Measurements from ENCODE around the gene ECI1. TPM values are rescaled to one million over a fixed set of nuclear protein-coding genes. Genes with fewer than 3 reads are reported as not detected.
A peak's percentile ranks its signal among the peaks of the same experiment; 100 is the strongest.

ECI1 gene
- total and polyA plus RNA-seq, 2 of the 13 experiments (the other 11 are each of a cell fraction or from before 2014, with no cell fraction given) = 82.0 to 102 TPM

DNA sequence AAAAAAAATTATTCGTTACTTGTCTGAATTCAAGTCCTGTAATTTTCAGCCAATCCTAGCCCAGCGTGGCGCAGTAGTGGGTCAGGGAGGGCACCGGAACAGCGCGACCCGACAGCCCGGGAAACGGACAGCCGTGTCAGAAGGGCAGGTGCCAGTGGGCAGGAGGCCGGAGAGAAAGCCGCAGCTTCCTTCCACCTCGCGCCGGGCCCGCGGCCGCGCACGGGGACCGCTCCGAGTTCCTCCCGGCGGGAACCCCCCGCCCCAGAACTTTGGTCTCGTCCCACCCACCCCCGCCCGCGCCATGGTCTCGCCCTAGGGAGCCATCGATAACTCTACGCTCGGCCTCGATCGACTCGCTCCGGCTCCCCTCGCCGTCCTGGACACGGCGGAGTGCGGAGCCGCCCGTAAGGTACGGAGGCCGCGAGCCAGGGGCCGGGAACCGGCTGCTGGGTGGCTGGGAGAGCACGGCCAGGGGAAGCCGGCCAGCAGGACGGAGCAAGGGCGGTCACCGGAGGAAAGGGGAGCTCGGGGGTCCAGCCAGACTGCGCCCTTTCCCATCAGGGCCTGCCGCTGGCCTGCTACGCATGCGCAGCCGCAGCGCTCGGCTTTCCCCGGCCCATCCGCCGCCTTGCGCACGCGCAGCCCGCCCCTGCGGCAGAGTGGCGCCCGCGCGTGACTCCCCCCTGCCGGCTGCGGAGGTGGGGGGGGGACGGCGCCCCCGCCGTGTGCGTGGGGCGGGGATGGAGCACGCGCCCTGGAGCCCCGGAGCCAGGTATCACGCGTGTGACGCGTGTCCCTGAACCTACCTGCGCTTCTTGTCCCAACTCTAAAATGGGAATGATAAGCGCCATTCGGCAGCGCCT lies 46.1 kb downstream of the ECI1 start, which contains the start of gene MLST8 (continued):
- TF ChIP-seq SRSF1 (optimal IDR thresholded peaks at IDR 0.05; ENCODE audit: low read depth, low read length) (no peak), ZNF616 (CRISPR knock-in tag; IDR thresholded peaks at IDR 0.05; ENCODE audit: low read depth) (peak; percentile 24; the same call in 1 of the 2 replicates), HIVEP1 (CRISPR knock-in tag; IDR thresholded peaks at IDR 0.05) (peak; percentile 74), ZBTB26 (CRISPR knock-in tag; IDR thresholded peaks at IDR 0.05; ENCODE audit: borderline replicate concordance) (peak; percentile 68; the same call in 1 of the 2 replicates), TBX3 (IDR thresholded peaks at IDR 0.05; ENCODE audit: borderline replicate concordance) (no peak), KDM4B (CRISPR knock-in tag; IDR thresholded peaks at IDR 0.05) (peak; percentile 63; the same call in 1 of the 2 replicates), SALL1 (CRISPR knock-in tag; IDR thresholded peaks at IDR 0.05) (peak; percentile 84), ZNF709 (CRISPR knock-in tag; IDR thresholded peaks at IDR 0.05) (peak; percentile 74), ZC3H13 (CRISPR knock-in tag; IDR thresholded peaks at IDR 0.05) (peak; percentile 60; the same call in 1 of the 2 replicates), ZFAT (CRISPR knock-in tag; conservative IDR thresholded peaks at IDR 0.05) (0 out of 2 replicates have a peak, but pooled peaks have one; percentile 52), ZNF558 (CRISPR knock-in tag; IDR thresholded peaks at IDR 0.05; ENCODE audit: borderline replicate concordance) (peak; percentile 43; the same call in 1 of the 2 replicates), ISX (CRISPR knock-in tag; conservative IDR thresholded peaks at IDR 0.05) (no peak), SMAD9 (CRISPR knock-in tag; IDR thresholded peaks at IDR 0.05) (peak; percentile 76; the same call in 1 of the 2 replicates), ZNF615 (CRISPR knock-in tag; IDR thresholded peaks at IDR 0.05; ENCODE audit: borderline replicate concordance) (peak; percentile 74; the same call in 1 of the 2 replicates)
- TF ChIP-seq, protein P1, sequence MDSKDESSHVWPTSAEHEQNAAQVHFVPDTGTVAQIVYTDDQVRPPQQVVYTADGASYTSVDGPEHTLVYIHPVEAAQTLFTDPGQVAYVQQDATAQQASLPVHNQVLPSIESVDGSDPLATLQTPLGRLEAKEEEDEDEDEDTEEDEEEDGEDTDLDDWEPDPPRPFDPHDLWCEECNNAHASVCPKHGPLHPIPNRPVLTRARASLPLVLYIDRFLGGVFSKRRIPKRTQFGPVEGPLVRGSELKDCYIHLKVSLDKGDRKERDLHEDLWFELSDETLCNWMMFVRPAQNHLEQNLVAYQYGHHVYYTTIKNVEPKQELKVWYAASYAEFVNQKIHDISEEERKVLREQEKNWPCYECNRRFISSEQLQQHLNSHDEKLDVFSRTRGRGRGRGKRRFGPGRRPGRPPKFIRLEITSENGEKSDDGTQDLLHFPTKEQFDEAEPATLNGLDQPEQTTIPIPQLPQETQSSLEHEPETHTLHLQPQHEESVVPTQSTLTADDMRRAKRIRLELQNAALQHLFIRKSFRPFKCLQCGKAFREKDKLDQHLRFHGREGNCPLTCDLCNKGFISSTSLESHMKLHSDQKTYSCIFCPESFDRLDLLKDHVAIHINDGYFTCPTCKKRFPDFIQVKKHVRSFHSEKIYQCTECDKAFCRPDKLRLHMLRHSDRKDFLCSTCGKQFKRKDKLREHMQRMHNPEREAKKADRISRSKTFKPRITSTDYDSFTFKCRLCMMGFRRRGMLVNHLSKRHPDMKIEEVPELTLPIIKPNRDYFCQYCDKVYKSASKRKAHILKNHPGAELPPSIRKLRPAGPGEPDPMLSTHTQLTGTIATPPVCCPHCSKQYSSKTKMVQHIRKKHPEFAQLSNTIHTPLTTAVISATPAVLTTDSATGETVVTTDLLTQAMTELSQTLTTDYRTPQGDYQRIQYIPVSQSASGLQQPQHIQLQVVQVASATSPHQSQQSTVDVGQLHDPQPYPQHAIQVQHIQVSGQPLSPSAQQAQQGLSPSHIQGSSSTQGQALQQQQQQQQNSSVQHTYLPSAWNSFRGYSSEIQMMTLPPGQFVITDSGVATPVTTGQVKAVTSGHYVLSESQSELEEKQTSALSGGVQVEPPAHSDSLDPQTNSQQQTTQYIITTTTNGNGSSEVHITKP (CRISPR knock-in tag; IDR thresholded peaks at IDR 0.05; ENCODE audit: low read depth) = peak; percentile 100
- TF ChIP-seq, protein P2, sequence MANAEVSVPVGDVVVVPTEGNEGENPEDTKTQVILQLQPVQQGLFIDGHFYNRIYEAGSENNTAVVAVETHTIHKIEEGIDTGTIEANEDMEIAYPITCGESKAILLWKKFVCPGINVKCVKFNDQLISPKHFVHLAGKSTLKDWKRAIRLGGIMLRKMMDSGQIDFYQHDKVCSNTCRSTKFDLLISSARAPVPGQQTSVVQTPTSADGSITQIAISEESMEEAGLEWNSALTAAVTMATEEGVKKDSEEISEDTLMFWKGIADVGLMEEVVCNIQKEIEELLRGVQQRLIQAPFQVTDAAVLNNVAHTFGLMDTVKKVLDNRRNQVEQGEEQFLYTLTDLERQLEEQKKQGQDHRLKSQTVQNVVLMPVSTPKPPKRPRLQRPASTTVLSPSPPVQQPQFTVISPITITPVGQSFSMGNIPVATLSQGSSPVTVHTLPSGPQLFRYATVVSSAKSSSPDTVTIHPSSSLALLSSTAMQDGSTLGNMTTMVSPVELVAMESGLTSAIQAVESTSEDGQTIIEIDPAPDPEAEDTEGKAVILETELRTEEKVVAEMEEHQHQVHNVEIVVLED (CRISPR knock-in tag; IDR thresholded peaks at IDR 0.05; ENCODE audit: borderline replicate concordance) = peak; percentile 82
- TF ChIP-seq, protein P3, sequence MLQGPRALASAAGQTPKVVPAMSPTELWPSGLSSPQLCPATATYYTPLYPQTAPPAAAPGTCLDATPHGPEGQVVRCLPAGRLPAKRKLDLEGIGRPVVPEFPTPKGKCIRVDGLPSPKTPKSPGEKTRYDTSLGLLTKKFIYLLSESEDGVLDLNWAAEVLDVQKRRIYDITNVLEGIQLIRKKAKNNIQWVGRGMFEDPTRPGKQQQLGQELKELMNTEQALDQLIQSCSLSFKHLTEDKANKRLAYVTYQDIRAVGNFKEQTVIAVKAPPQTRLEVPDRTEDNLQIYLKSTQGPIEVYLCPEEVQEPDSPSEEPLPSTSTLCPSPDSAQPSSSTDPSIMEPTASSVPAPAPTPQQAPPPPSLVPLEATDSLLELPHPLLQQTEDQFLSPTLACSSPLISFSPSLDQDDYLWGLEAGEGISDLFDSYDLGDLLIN (CRISPR knock-in tag; IDR thresholded peaks at IDR 0.05; ENCODE audit: borderline replicate concordance) = peak; percentile 21; the same call in 1 of the 2 replicates
- TF ChIP-seq, protein P4, sequence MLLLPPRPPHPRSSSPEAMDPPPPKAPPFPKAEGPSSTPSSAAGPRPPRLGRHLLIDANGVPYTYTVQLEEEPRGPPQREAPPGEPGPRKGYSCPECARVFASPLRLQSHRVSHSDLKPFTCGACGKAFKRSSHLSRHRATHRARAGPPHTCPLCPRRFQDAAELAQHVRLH (CRISPR knock-in tag; IDR thresholded peaks at IDR 0.05; ENCODE audit: borderline replicate concordance, low read depth) = peak; percentile 62; the same call in 1 of the 2 replicates

Measured in HepG2 (cell line).